K562 (cell line): Measurements from ENCODE around the gene DPT.

Experiments
- CTCF ChIP-seq, 3 experiments: IDR thresholded peaks in 2 of 3; conservative IDR thresholded peaks in 1 of 3; 2 replicates each; pipeline ENCODE4 v1.5.1; 2011 to 2012; ENCODE audit warnings: low read length in 3 of 3, mild to moderate bottlenecking in 3 of 3, control low read depth in 2 of 3, improper control_type of control experiment in 1 of 3, inconsistent platforms in 1 of 3, low read depth in 1 of 3, mixed read lengths in 1 of 3, moderate library complexity in 1 of 3; ENCODE audit not compliant: insufficient read depth in 2 of 3
- NR3C1 ChIP-seq: sonication (generic); formaldehyde crosslinking; IDR thresholded peaks from 2 replicates; pipeline ENCODE4 v1.8.1; 2022; ENCODE audit warnings: missing genetic modification reagents
- POLR2A ChIP-seq: fragments of 450-650 bp; conservative IDR thresholded peaks from 2 replicates; pipeline ENCODE4 v1.6.1; 2016
- SRF ChIP-seq, 2 experiments: fragments of 250-450, 450-650 bp in 1 of 2; sonication (Bioruptor Pico) in 1 of 2; sonication (generic) in 1 of 2; formaldehyde crosslinking; IDR thresholded peaks; 2 replicates each; pipeline versions ENCODE4 v1.5.0 to v1.5.1; 2020 to 2022; ENCODE audit warnings: mild to moderate bottlenecking in 1 of 2, missing genetic modification reagents in 1 of 2
- TAF7 ChIP-seq: fragments of 450-650 bp; IDR thresholded peaks from 2 replicates; pipeline ENCODE4 v1.6.1; 2016; ENCODE audit warnings: missing genetic modification characterization, missing compliant biosample characterization
- TEAD1 ChIP-seq, 2 experiments: fragments of 450-650 bp in 1 of 2; sonication (generic) in 1 of 2; formaldehyde crosslinking; IDR thresholded peaks; 2 replicates each; pipeline versions ENCODE4 v1.4.0 to v1.8.0; 2020 to 2022; ENCODE audit warnings: mild to moderate bottlenecking in 2 of 2, missing genetic modification reagents in 1 of 2
- YBX1 ChIP-seq: fragments of 450-650 bp; IDR thresholded peaks from 2 replicates; pipeline ENCODE4 v1.7.1; 2016; ENCODE audit warnings: mild to moderate bottlenecking
- ZNF274 ChIP-seq: IDR thresholded peaks from 2 replicates; pipeline ENCODE4 v1.6.1; 2011; ENCODE audit warnings: low read depth, mild to moderate bottlenecking, low read length, moderate library complexity, borderline replicate concordance
- TF ChIP-seq, protein P1 (sequence below), 2 experiments: fragments of 450-650 bp; formaldehyde crosslinking in 1 of 2; IDR thresholded peaks; 2 replicates each; pipeline versions ENCODE4 v1.4.0 to v1.6.1; 2014 to 2020; ENCODE audit warnings: mild to moderate bottlenecking in 2 of 2, borderline replicate concordance in 1 of 2, low read depth in 1 of 2

DNA sequence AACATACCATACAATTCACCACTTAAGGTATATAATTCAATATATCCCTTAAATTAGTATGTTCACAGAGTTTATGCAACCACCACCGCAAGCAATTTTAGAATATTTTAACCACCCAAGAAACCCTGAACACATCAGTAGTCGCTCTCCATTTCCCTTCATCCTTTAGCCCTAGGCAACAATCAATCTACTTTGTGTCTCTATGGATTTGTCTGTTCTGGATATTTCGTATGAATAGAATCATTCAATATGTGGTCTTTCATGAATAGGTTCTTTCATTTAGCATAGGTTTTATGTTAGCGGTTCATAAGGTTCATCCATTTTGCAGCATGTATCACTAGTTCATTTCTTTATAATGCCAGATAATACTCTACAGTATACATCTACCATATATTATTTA lies 4.2 kb upstream of the DPT start:
- TF ChIP-seq TEAD1 (CRISPR knock-in tag; IDR thresholded peaks at IDR 0.05) (no peak), CTCF (IDR thresholded peaks at IDR 0.05 in 2 of 3, conservative IDR thresholded peaks at IDR 0.05 in 1 of 3; ENCODE audit: insufficient read depth in 2 of 3, low read depth in 1 of 3, low read length in 3 of 3) (no peak), POLR2A (no peak), ZNF274 (no peak), NR3C1 (CRISPR knock-in tag) (no peak), YBX1 (no peak), TAF7 (tag) (no peak), SRF (CRISPR knock-in tag; IDR thresholded peaks at IDR 0.05) (no peak)
- TF ChIP-seq, protein P1, sequence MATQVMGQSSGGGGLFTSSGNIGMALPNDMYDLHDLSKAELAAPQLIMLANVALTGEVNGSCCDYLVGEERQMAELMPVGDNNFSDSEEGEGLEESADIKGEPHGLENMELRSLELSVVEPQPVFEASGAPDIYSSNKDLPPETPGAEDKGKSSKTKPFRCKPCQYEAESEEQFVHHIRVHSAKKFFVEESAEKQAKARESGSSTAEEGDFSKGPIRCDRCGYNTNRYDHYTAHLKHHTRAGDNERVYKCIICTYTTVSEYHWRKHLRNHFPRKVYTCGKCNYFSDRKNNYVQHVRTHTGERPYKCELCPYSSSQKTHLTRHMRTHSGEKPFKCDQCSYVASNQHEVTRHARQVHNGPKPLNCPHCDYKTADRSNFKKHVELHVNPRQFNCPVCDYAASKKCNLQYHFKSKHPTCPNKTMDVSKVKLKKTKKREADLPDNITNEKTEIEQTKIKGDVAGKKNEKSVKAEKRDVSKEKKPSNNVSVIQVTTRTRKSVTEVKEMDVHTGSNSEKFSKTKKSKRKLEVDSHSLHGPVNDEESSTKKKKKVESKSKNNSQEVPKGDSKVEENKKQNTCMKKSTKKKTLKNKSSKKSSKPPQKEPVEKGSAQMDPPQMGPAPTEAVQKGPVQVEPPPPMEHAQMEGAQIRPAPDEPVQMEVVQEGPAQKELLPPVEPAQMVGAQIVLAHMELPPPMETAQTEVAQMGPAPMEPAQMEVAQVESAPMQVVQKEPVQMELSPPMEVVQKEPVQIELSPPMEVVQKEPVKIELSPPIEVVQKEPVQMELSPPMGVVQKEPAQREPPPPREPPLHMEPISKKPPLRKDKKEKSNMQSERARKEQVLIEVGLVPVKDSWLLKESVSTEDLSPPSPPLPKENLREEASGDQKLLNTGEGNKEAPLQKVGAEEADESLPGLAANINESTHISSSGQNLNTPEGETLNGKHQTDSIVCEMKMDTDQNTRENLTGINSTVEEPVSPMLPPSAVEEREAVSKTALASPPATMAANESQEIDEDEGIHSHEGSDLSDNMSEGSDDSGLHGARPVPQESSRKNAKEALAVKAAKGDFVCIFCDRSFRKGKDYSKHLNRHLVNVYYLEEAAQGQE (IDR thresholded peaks at IDR 0.05; ENCODE audit: borderline replicate concordance), result no peak
- TF ChIP-seq, protein P1 (CRISPR knock-in tag; IDR thresholded peaks at IDR 0.05; ENCODE audit: low read depth), result no peak
